ENCODE data around the gene ACTL10.

- TF ChIP-seq CTCF (conservative IDR thresholded peaks at IDR 0.05 in 1 of 2, IDR thresholded peaks at IDR 0.05 in 1 of 2; ENCODE audit: extremely low read depth in 1 of 2, insufficient read depth in 1 of 2, low read depth in 1 of 2, low read length in 2 of 2) (no peak), EZH2 (IDR thresholded peaks at IDR 0.05; ENCODE audit: borderline replicate concordance, low read length) (no peak)
Observed at GRCh38 chr20:33658929-33659328, 7.8 kb upstream of the ACTL10 start.

All from mammary epithelial cell (primary cell).